Measurements from ENCODE around the gene COL18A1. TPM values are rescaled to one million over a fixed set of nuclear protein-coding genes. Genes with fewer than 3 reads are reported as not detected.

The COL18A1 gene
- total and polyA plus RNA-seq, 10 donors = 35.0 to 208 (median 86.4) TPM

DNA sequence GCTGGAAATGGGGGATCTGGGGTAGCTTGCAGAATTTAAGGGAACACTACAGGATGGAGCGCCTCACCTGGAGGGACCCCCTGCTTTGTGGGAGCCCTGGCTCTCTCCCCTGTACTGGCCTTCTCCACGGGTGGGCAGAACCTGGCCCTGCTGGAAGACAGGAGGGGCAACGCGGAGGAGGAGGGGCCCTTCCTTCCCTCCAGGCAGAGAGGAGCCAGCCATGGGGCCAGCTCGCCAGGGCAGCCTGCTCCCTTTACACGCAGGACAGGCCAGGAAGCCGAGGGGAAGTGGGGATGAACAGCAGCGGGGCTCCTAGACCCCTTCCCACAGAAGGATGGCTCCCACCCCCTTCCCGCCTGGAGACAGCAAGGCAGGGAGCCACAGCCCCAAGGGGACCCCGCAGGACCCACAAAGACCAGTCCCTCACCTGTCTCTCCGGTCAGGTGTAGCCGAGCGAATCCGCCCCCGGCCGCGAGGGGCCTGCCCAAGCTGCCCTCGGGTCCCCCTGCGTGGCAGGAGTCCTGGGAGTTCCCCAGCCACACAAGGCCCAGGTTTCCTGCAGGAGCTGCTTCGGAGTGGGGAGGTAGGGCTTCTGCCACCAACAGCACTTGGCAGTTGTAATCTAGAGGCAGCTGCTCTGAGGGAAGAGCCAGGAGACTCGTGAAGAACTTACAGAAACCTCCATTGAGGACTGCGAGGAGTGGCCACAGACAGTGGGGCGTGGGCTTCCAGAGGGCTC lies 138.9 kb downstream of the COL18A1 start:
- 60 to 73% (median 70%) methylated on average over 16 to 23 of the region's 23 CpGs for WGBS, 5 donors
- H3K4me3 ChIP-seq = peak overlapping the region in 1 of 8 donors; percentile 91
- H3K36me3 ChIP-seq = peaks cover 0 to 10% (median 0%) of the 10 kb centered on the region in 6 donors
- no peaks in the 10 kb centered on the region for H3K27me3 ChIP-seq (replicated peaks in 1 of 7)
- no peaks in the 10 kb centered on the region for H3K9me3 ChIP-seq
- TF ChIP-seq, protein P1, sequence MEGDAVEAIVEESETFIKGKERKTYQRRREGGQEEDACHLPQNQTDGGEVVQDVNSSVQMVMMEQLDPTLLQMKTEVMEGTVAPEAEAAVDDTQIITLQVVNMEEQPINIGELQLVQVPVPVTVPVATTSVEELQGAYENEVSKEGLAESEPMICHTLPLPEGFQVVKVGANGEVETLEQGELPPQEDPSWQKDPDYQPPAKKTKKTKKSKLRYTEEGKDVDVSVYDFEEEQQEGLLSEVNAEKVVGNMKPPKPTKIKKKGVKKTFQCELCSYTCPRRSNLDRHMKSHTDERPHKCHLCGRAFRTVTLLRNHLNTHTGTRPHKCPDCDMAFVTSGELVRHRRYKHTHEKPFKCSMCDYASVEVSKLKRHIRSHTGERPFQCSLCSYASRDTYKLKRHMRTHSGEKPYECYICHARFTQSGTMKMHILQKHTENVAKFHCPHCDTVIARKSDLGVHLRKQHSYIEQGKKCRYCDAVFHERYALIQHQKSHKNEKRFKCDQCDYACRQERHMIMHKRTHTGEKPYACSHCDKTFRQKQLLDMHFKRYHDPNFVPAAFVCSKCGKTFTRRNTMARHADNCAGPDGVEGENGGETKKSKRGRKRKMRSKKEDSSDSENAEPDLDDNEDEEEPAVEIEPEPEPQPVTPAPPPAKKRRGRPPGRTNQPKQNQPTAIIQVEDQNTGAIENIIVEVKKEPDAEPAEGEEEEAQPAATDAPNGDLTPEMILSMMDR (IDR thresholded peaks at IDR 0.05 in 8 of 11, conservative IDR thresholded peaks at IDR 0.05 in 3 of 11) = no peak
- TF ChIP-seq POLR2AphosphoS5 (IDR thresholded peaks at IDR 0.05) (no peak), POLR2A (IDR thresholded peaks at IDR 0.05) (no peak)
- peak overlapping the region in 5 of 8 donors; percentile 47 to 93 (median 90) for H3K27ac ChIP-seq
- H3K4me1 ChIP-seq = peaks cover 5 to 51% (median 30%) of the 10 kb centered on the region in 6 donors
- intact Hi-C loops (cut with DNase I; ENCODE audit: low total_unique reads) = no loop called here
- peak; percentile 84 for DNase-seq

DNA sequence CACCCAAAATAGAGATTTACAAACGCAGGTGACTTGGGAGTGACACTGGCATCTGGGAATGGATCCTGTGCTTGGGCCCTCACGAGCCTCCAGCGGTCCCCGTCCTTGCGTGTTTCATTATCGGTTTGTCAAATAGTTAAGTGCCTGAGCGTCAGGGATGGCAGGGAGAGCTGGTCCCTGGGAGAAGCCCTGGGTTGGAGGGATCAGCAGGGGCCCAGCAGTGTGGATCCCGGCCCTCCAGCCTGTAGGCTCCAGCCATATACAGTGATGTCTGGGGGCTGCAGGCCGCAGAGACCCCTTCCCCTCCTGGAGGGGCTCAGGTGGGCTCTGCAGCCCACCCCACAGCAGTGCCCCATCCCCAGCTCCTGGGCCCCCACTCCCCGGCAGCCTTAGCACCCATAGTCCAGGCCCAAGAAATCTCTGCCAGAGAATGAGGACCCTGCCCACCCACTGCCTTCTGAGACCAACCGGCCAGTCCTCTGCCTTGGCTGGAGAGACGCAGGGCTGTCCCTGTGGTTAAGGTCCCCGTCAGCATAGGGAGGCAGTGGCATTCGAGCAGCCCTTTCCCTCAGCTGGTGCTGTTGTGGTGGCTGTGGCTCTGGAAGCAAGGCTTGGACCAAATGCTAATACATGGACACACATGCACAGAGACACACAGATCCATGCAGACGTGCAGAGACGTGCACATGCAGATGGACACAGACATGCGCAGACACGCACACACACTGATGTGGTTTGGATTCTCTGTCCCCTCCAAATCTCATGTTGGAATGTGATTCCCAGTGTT lies 139.7 kb downstream of the COL18A1 start:
- intact Hi-C loops (cut with DNase I; ENCODE audit: low total_unique reads) = no loop called here
- DNase-seq = peak; percentile 65
- Histone ChIP-seq H3K27me3 (replicated peaks in 1 of 7) (no peaks in the 10 kb centered on the region), H3K9me3 (no peaks in the 10 kb centered on the region), H3K4me3 (no peak overlapping the region), H3K4me1 (peaks cover 5 to 52% (median 30%) of the 10 kb centered on the region in 6 donors), H3K36me3 (peaks cover 0 to 2% (median 0%) of the 10 kb centered on the region in 6 donors), H3K27ac (no peak overlapping the region)
- WGBS, 5 donors = 90 to 97% (median 94%) methylated on average over 6 to 18 of the region's 18 CpGs
- TF ChIP-seq, protein P1 (IDR thresholded peaks at IDR 0.05 in 8 of 11, conservative IDR thresholded peaks at IDR 0.05 in 3 of 11) = no peak
- TF ChIP-seq POLR2A (IDR thresholded peaks at IDR 0.05) = no peak
- no peak for TF ChIP-seq POLR2AphosphoS5 (IDR thresholded peaks at IDR 0.05)

DNA sequence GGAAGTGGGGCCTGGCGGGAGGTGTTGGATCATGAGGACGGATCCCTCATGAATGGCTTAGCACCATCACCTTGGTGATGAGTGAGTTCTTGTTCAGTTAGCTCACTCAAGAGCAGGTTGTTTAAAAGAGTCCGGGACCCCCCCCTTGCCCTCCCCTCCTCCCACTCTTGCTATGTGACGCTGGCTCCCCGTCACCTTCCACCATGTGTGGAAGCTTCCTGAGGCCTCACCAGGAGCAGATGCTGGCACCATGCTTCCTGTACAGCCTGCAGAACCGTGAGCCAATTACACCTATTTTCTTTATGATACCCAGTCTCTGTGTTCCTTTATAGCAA lies 140.2 kb downstream of the COL18A1 start:
- H3K9me3 ChIP-seq = no peaks in the 10 kb centered on the region
- TF ChIP-seq POLR2A (IDR thresholded peaks at IDR 0.05) (no peak), POLR2AphosphoS5 (IDR thresholded peaks at IDR 0.05) (no peak)
- TF ChIP-seq, protein P1 (IDR thresholded peaks at IDR 0.05 in 8 of 11, conservative IDR thresholded peaks at IDR 0.05 in 3 of 11) = no peak
- no peaks in the 10 kb centered on the region for H3K36me3 ChIP-seq
- no peak overlapping the region for H3K27ac ChIP-seq
- H3K4me3 ChIP-seq = no peak overlapping the region
- H3K4me1 ChIP-seq = peaks cover 5 to 52% (median 33%) of the 10 kb centered on the region in 6 donors
- intact Hi-C loops (cut with DNase I; ENCODE audit: low total_unique reads) = no loop called here
- H3K27me3 ChIP-seq (replicated peaks in 1 of 7) = no peaks in the 10 kb centered on the region
- WGBS, 5 donors = 91 to 95% (median 94%) methylated on average over 5 to 6 of the region's 6 CpGs
- DNase-seq = no peak

Data from spleen (tissue), 11 donors.